ENCODE measurements around the gene EIPR1.

The EIPR1 gene

GRCh38 chr2:3264010-3264744, 113.4 kb downstream of the EIPR1 start:
- DNase-seq, result no peak

GRCh38 chr2:3263487-3263886, 114.1 kb downstream of the EIPR1 start:
- DNase-seq, result no peak

GRCh38 chr2:3262437-3263388, 114.9 kb downstream of the EIPR1 start:
- no peak for DNase-seq

GRCh38 chr2:3261511-3261910, 116.1 kb downstream of the EIPR1 start:
- DNase-seq, result no peak

GRCh38 chr2:3260959-3261358, 116.7 kb downstream of the EIPR1 start:
- DNase-seq, result no peak

GRCh38 chr2:3257826-3258225, 119.8 kb downstream of the EIPR1 start:
- no peak for DNase-seq

GRCh38 chr2:3257166-3257565, 120.5 kb downstream of the EIPR1 start:
- DNase-seq, result no peak

GRCh38 chr2:3256605-3257004, 121.0 kb downstream of the EIPR1 start:
- DNase-seq, result no peak

GRCh38 chr2:3256157-3256556, 121.5 kb downstream of the EIPR1 start:
- no peak for DNase-seq

- DNase-seq, result no peak
Measured at GRCh38 chr2:3254442-3254941, 123.1 kb downstream of the EIPR1 start.

GRCh38 chr2:3253913-3254441, 123.6 kb downstream of the EIPR1 start:
- no peak for DNase-seq

- DNase-seq, result no peak
Measured at GRCh38 chr2:3251946-3252345, 125.7 kb downstream of the EIPR1 start.

- DNase-seq, result no peak
Measured at GRCh38 chr2:3249476-3249962, 128.1 kb downstream of the EIPR1 start.

GRCh38 chr2:3248754-3249475, 128.7 kb downstream of the EIPR1 start:
- DNase-seq, result no peak

- no peak for DNase-seq
Measured at GRCh38 chr2:3246928-3247714, 130.5 kb downstream of the EIPR1 start.

GRCh38 chr2:3246406-3246805, 131.2 kb downstream of the EIPR1 start:
- no peak for DNase-seq

- DNase-seq, result no peak
Measured at GRCh38 chr2:3244486-3244885, 133.1 kb downstream of the EIPR1 start.

- no peak for DNase-seq
Measured at GRCh38 chr2:3243804-3244203, 133.8 kb downstream of the EIPR1 start.

GRCh38 chr2:3242747-3243369, 134.8 kb downstream of the EIPR1 start:
- DNase-seq, result peak; percentile 49

- no peak for DNase-seq
Measured at GRCh38 chr2:3241971-3242746, 135.5 kb downstream of the EIPR1 start.

Data from CD4-positive, alpha-beta T cell treated with Interleukin-17A for 4 hours (primary cell).